T-cell (primary cell): ENCODE results near the gene OR10T2. TPM values are rescaled to one million over a fixed set of nuclear protein-coding genes. Genes with fewer than 3 reads are reported as not detected.
"Not testable (repeated sequence)": the region's sequence is repeated elsewhere in the genome, so short reads cannot be mapped to it uniquely, and the experiment has no call there.

Experiments
- ATAC-seq, 4 experiments: fragments of 200-7000 bp in 3 of 4; fragments of 150-1000 bp in 1 of 4; cut with Tn5 transposase; replicated peaks in 1 of 4; 1 replicate in 3 of 4; 2 replicates in 1 of 4; pipeline ENCODE4 v1.10.0; 2021; ENCODE audit warnings: moderate library complexity in 3 of 4, mild to moderate bottlenecking in 2 of 4, moderate number of reproducible peaks in 1 of 4
- CTCF ChIA-PET, 2 donors: fragments of 300-600 bp; sonication (Branson Sonifier 250); formaldehyde crosslinking; loops; one replicate each; lab custom pipeline; 2022; ENCODE audit warnings: antibody characterized with exemption in 2 of 2; lab: Charles Lee
- POLR2A ChIA-PET, 2 donors: fragments of 300-600 bp; sonication (Branson Sonifier 250); formaldehyde crosslinking; loops; one replicate each; lab custom pipeline; 2022; ENCODE audit warnings: antibody characterized with exemption in 2 of 2; lab: Charles Lee
- DNase-seq, 35 experiments: peaks; one replicate each; pipeline versions ENCODE4 v3.0.0 to v3.0.0-alpha.2; 2013 to 2023
- H3K27ac ChIP-seq: one replicate; pipeline ENCODE4 v1.5.1; 2013; ENCODE audit warnings: low read length
- H3K27me3 ChIP-seq, 2 experiments: replicated peaks in 1 of 2; 1 replicate in 1 of 2; 2 replicates in 1 of 2; pipeline versions ENCODE4 v1.6.1 to v1.7.0; 2013; ENCODE audit warnings: low read length in 1 of 2, mixed read lengths in 1 of 2; ENCODE audit not compliant: control insufficient read depth in 2 of 2, insufficient read depth in 2 of 2; ENCODE audit errors: extremely low read depth in 1 of 2
- H3K36me3 ChIP-seq, 2 donors: 1 replicate in 1 of 2; 2 replicates in 1 of 2; pipeline versions ENCODE4 v1.6.1 to v1.7.0; 2013; ENCODE audit warnings: low read length in 1 of 2; ENCODE audit not compliant: control insufficient read depth in 2 of 2, insufficient read depth in 1 of 2; ENCODE audit errors: extremely low read depth in 1 of 2
- H3K4me1 ChIP-seq, 2 experiments: 1 replicate in 1 of 2; 2 replicates in 1 of 2; pipeline versions ENCODE4 v1.6.1 to v1.7.0; 2013; ENCODE audit warnings: low read length in 2 of 2, mixed read lengths in 1 of 2; ENCODE audit not compliant: insufficient read depth in 2 of 2, control insufficient read depth in 1 of 2; ENCODE audit errors: extremely low read depth in 1 of 2
- H3K4me3 ChIP-seq, 2 donors: 1 replicate in 1 of 2; 2 replicates in 1 of 2; pipeline versions ENCODE4 v1.5.1 to v1.7.0; 2013; ENCODE audit warnings: mild to moderate bottlenecking in 2 of 2, low read length in 1 of 2, moderate library complexity in 1 of 2; ENCODE audit not compliant: control insufficient read depth in 1 of 2; ENCODE audit errors: extremely low read depth in 1 of 2
- H3K9me3 ChIP-seq: 2 replicates; pipeline ENCODE4 v1.7.0; 2013
- H3K27ac Mint-ChIP-seq, 2 donors: one replicate each; pipeline ENCODE4 v1.8.0; 2020 to 2021; ENCODE audit warnings: mild to moderate bottlenecking in 2 of 2, mixed read lengths in 2 of 2
- H3K27me3 Mint-ChIP-seq, 2 donors: one replicate each; pipeline ENCODE4 v1.8.0; 2021 to 2022; ENCODE audit warnings: mixed read lengths in 2 of 2
- H3K36me3 Mint-ChIP-seq: one replicate; pipeline ENCODE4 v1.8.0; 2021; ENCODE audit warnings: mixed read lengths
- H3K4me1 Mint-ChIP-seq, 3 donors: one replicate each; pipeline ENCODE4 v1.8.0; 2020 to 2022; ENCODE audit warnings: mixed read lengths in 3 of 3, mild to moderate bottlenecking in 1 of 3
- H3K4me3 Mint-ChIP-seq, 3 donors: one replicate each; pipeline ENCODE4 v1.8.0; 2020 to 2022; ENCODE audit warnings: mild to moderate bottlenecking in 3 of 3, mixed read lengths in 3 of 3, moderate library complexity in 3 of 3
- H3K9me3 Mint-ChIP-seq, 3 donors: one replicate each; pipeline ENCODE4 v1.8.0; 2020 to 2022; ENCODE audit warnings: mixed read lengths in 3 of 3
- WGBS: methylation state at CpG from one replicate; pipeline ENCODE4 v1.1.5; 2013; ENCODE audit warnings: missing lambda C conversion rate; ENCODE audit not compliant: insufficient coverage; 5-methylcytosine and 5-hydroxymethylcytosine counted together
- total RNA-seq, 35 experiments: library from RNA in 6 of 35; stranded (reverse) in 6 of 35; fragments of 120-200 nt in 1 of 35; gene quantifications; one replicate each; pipeline versions ENCODE4 v1.2.1 to v1.2.4 and lab custom pipeline; 2013 to 2026

The OR10T2 gene, protein sequence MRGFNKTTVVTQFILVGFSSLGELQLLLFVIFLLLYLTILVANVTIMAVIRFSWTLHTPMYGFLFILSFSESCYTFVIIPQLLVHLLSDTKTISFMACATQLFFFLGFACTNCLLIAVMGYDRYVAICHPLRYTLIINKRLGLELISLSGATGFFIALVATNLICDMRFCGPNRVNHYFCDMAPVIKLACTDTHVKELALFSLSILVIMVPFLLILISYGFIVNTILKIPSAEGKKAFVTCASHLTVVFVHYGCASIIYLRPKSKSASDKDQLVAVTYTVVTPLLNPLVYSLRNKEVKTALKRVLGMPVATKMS
- total RNA-seq (not detected), total RNA-seq (lab: John Stamatoyannopoulos, UW) (0 reads per million in 29 experiments)
- not detected for total RNA-seq (2013)

DNA sequence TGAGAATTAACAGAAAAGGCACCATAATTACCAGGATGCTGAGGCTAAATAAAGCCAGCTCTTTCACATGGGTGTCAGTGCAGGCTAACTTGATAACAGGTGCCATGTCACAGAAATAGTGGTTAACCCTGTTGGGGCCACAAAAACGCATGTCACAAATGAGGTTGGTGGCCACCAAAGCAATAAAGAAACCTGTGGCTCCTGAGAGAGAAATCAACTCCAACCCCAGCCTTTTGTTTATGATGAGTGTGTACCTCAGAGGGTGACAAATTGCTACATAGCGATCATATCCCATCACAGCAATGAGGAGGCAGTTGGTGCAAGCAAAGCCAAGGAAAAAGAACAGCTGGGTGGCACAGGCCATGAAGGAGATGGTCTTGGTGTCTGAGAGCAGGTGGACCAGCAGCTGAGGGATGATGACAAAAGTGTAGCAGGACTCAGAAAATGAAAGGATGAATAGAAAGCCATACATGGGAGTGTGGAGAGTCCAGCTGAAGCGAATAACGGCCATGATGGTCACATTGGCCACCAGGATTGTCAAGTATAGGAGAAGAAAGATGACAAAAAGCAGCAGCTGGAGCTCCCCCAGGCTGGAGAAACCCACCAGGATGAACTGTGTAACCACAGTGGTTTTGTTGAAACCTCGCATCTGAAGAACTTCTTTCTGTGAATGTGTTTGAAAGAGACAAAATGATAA lies at the start of gene OR10T2:
Gene OR10T2 (minus strand): TSS at position 649 of the 697 bp plus-strand sequence. CDS start 0 bp downstream, at position 649.
- DNase-seq (no peak), ATAC-seq (no peak)
- no peak within 1 kb of the TSS for H3K4me3 ChIP-seq
- POLR2A ChIA-PET = interaction anchor here in 1 of 2 donors (0.5 kb wide), 1 partner anchor 619 kb away, joined by 3 read pairs; no protein-coding TSS in a partner anchor
- Mint-ChIP-seq H3K27ac (no peak within 1 kb of the TSS), H3K4me3 (no peak within 1 kb of the TSS), H3K27me3 (peaks cover 12 to 17% of the 10 kb centered on the region in 2 donors), H3K36me3 (no peaks in the 10 kb centered on the region), H3K4me1 (peaks cover 0 to 8% (median 5%) of the 10 kb centered on the region in 3 donors), H3K9me3 (no peaks in the 10 kb centered on the region)
- H3K27ac ChIP-seq = no peak within 1 kb of the TSS
- no peaks in the 10 kb centered on the region for H3K9me3 ChIP-seq
- H3K27me3 ChIP-seq = peaks cover 0 to 7% of the 10 kb centered on the region in 2 experiments
- WGBS = 21% methylated on average over 2 of the region's 5 CpGs
- CTCF ChIA-PET = no interaction called here
- peaks cover 0 to 21% of the 10 kb centered on the region in 2 experiments for H3K4me1 ChIP-seq
- H3K36me3 ChIP-seq = no peaks in the 10 kb centered on the region

DNA sequence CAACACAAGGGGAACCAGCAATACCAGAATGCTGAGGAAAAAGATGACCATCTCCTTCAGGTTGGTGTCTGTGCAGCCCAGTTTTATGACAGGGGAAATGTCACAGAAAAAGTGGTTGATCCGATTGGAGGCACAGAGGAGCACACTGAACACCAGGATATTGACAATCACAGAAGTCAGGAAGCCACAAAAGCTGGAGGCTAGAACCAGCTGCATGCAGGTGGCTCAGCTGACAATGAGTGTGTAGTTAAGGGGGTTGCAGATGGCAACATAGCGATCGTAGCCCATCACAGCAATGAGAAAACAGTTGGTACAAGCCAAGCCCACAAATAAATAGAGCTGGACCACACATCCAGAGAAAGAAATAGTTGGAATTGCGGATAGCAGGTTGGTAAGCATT lies 46.1 kb upstream of the OR10T2 start:
- Histone ChIP-seq H3K27ac (no peak overlapping the region), H3K36me3 (no peaks in the 10 kb centered on the region), H3K27me3 (peaks cover 0 to 2% of the 10 kb centered on the region in 2 experiments), H3K9me3 (no peaks in the 10 kb centered on the region), H3K4me1 (no peaks in the 10 kb centered on the region), H3K4me3 (no peak overlapping the region)
- WGBS = 69% methylated on average over 2 of the region's 4 CpGs
- DNase-seq (no peak), ATAC-seq (no peak)
- POLR2A ChIA-PET = no interaction called here
- Mint-ChIP-seq H3K27ac (no peak overlapping the region), H3K4me1 (no peaks in the 10 kb centered on the region), H3K36me3 (no peaks in the 10 kb centered on the region), H3K9me3 (no peaks in the 10 kb centered on the region), H3K27me3 (peaks cover 9 to 28% of the 10 kb centered on the region in 2 donors), H3K4me3 (no peak overlapping the region)
- CTCF ChIA-PET = no interaction called here

DNA sequence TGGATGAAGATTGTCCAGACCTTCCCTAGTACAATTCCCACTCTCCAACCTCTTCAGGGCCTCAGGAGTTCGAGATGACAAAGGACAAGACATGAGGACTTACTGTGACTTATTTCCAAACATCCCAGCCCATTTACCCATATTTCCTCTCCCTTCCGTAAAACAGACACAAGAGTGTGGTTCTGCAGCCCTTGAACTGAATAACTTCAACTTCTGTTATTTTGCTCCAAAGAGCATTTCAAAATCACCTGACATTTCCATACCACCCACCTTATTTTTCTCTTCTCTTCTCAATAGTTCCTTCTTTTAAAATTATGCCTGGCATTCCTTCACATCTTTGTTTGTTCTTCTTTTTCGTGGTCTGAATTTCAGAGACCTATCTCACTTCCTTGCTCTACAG lies 35.5 kb upstream of the OR10T2 start:
- ATAC-seq (no peak), DNase-seq (no peak)
- Histone ChIP-seq H3K4me3 (no peak overlapping the region), H3K27ac (no peak overlapping the region), H3K27me3 (peaks cover 0 to 11% of the 10 kb centered on the region in 2 experiments), H3K4me1 (no peaks in the 10 kb centered on the region), H3K36me3 (no peaks in the 10 kb centered on the region), H3K9me3 (no peaks in the 10 kb centered on the region)
- no peaks in the 10 kb centered on the region for H3K4me1 Mint-ChIP-seq
- H3K36me3 Mint-ChIP-seq = no peaks in the 10 kb centered on the region
- H3K9me3 Mint-ChIP-seq = peaks cover 5 to 13% (median 5%) of the 10 kb centered on the region in 3 donors
- H3K27me3 Mint-ChIP-seq = peaks cover 23 to 37% of the 10 kb centered on the region in 2 donors
- ChIA-PET CTCF (no interaction called here), POLR2A (no interaction called here)
- H3K27ac Mint-ChIP-seq = no peak overlapping the region
- no peak overlapping the region for H3K4me3 Mint-ChIP-seq
- WGBS = 37% methylated on average over 3 of the region's 3 CpGs

DNA sequence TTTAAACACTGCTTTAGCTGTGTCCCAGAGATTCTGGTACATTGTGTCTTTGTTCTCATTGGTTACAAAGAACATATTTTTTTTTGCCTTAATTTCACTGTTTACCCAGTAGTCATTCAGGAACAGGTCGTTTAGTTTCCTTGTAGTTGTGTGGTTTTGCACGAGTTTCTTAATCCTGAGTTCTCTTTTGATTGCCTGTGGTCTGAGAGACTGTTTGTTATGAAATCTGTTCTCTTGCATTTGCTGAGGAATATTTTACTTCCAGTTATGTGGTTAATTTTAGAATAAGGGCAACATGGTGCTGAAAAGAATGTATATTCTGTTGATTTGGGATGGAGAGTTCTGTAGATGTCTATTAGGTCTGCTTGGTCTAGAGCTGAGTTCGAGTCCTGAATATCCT lies 30.9 kb upstream of the OR10T2 start:
- not testable (repeated sequence) for H3K4me3 ChIP-seq, ATAC-seq, H3K4me1 Mint-ChIP-seq, H3K27ac Mint-ChIP-seq, H3K36me3 Mint-ChIP-seq, H3K9me3 ChIP-seq, H3K4me3 Mint-ChIP-seq, DNase-seq, H3K36me3 ChIP-seq, H3K4me1 ChIP-seq, H3K27ac ChIP-seq
- Mint-ChIP-seq H3K9me3 (peaks cover 5 to 32% (median 13%) of the 10 kb centered on the region in 3 donors), H3K27me3 (peaks cover 23 to 37% of the 10 kb centered on the region in 2 donors)
- WGBS = 50% methylated on average over 2 of the region's 3 CpGs
- ChIA-PET CTCF (interaction anchor here in 1 of 2 donors (0.7 kb wide), 1 partner anchor 28 kb away, joined by 3 read pairs; no protein-coding TSS in a partner anchor), POLR2A (interaction anchor here in 1 of 2 donors (0.6 kb wide), 1 partner anchor 107 kb away, joined by 13 read pairs; no protein-coding TSS in a partner anchor)
- peaks cover 0 to 11% of the 10 kb centered on the region in 2 experiments for H3K27me3 ChIP-seq

DNA sequence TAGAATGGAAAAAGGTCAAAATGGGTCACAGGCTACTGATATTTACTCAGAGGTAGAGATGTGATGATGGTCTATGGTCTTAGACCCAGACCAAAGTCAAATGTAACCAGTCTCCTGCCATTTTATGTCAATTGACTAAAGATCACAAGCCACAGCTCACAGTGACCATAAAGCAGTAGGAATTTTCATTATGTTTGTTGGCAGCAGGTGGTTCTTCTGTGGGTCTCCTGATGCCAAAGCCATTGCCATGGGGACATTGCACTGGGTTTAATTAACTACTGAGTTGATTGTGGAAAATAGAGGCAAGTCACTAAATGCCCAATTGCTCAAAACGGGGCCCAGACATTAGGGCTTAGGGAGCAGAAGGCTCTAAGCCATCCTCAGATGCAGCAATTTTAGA lies 26.9 kb upstream of the OR10T2 start, which contains the start of gene OR10K2:
Gene OR10K2 (minus strand): TSS at position 101 of the 400 bp plus-strand sequence. CDS start 5,371 bp downstream, outside the sequence.
- Histone ChIP-seq H3K9me3 (no peaks in the 10 kb centered on the region), H3K4me3 (no peak within 1 kb of the TSS), H3K36me3 (no peaks in the 10 kb centered on the region), H3K27me3 (no peaks in the 10 kb centered on the region), H3K4me1 (no peaks in the 10 kb centered on the region), H3K27ac (no peak within 1 kb of the TSS)
- no peak for ATAC-seq
- no peaks in the 10 kb centered on the region for H3K36me3 Mint-ChIP-seq
- DNase-seq = no peak
- ChIA-PET POLR2A (no interaction called here), CTCF (no interaction called here)
- peaks cover 0 to 26% (median 8%) of the 10 kb centered on the region in 3 donors for H3K9me3 Mint-ChIP-seq
- peaks cover 11 to 17% of the 10 kb centered on the region in 2 donors for H3K27me3 Mint-ChIP-seq
- no peak within 1 kb of the TSS for H3K4me3 Mint-ChIP-seq
- WGBS = 83% methylated on average over 1 of the region's 1 CpG
- H3K4me1 Mint-ChIP-seq = no peaks in the 10 kb centered on the region
- no peak within 1 kb of the TSS for H3K27ac Mint-ChIP-seq

DNA sequence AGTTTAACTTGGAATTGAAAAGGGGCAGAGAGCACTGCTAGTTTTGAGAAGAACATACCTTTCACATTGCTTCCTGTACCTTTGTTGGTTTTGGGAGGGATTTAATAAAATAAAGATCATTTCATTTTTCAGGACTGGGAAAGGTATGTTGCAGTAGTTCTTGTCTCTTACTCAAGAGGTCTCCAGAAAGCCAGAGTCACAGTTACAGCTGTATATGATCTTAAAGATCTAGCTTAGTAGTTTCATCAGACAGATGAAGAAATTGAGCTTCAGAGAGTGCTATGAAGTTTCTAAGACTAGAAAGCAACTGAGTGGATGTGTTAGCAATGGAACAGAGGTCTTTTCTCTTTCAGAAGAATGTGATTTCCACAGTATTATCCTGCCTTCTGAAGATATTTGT lies 25.8 kb upstream of the OR10T2 start:
- ATAC-seq = no peak
- no peak overlapping the region for H3K27ac ChIP-seq
- no peaks in the 10 kb centered on the region for H3K36me3 ChIP-seq
- no peak overlapping the region for H3K27ac Mint-ChIP-seq
- no peaks in the 10 kb centered on the region for H3K27me3 ChIP-seq
- H3K4me3 Mint-ChIP-seq = no peak overlapping the region
- H3K27me3 Mint-ChIP-seq = peaks cover 9 to 14% of the 10 kb centered on the region in 2 donors
- DNase-seq = no peak
- ChIA-PET CTCF (no interaction called here), POLR2A (no interaction called here)
- H3K4me1 ChIP-seq = no peaks in the 10 kb centered on the region
- H3K4me1 Mint-ChIP-seq = no peaks in the 10 kb centered on the region
- H3K36me3 Mint-ChIP-seq = no peaks in the 10 kb centered on the region
- no peaks in the 10 kb centered on the region for H3K9me3 ChIP-seq
- H3K9me3 Mint-ChIP-seq = peaks cover 0 to 20% (median 8%) of the 10 kb centered on the region in 3 donors
- no peak overlapping the region for H3K4me3 ChIP-seq
